Common myeloid progenitor, CD34-positive (primary cell): ENCODE results near the gene C12orf54.
"Not testable (repeated sequence)": the region's sequence is repeated elsewhere in the genome, so short reads cannot be mapped to it uniquely, and the experiment has no call there.

Experiments used
- CTCF ChIA-PET: fragments of 350-600 bp; sonication (Branson Sonifier 250); formaldehyde crosslinking; loops from one replicate; lab custom pipeline; 2021; ENCODE audit warnings: antibody characterized with exemption; lab: Charles Lee
- POLR2A ChIA-PET: fragments of 350-600 bp; sonication (Branson Sonifier 250); formaldehyde crosslinking; loops from one replicate; lab custom pipeline; 2021; ENCODE audit warnings: antibody characterized with exemption; lab: Charles Lee
- DNase-seq, 3 donors: peaks; one replicate each; pipeline versions ENCODE4 v3.0.0 to v3.0.0-alpha.2; 2013
- H3K27ac ChIP-seq, 2 experiments: 1 replicate in 1 of 2; 2 replicates in 1 of 2; pipeline ENCODE4 v1.7.0; 2013; ENCODE audit warnings: inconsistent platforms in 2 of 2, low read length in 2 of 2, mild to moderate bottlenecking in 2 of 2, low read depth in 1 of 2, moderate library complexity in 1 of 2; ENCODE audit not compliant: severe bottlenecking in 2 of 2, insufficient read depth in 1 of 2, poor library complexity in 1 of 2
- H3K27me3 ChIP-seq, 5 experiments: replicated peaks in 2 of 5; 1 replicate in 3 of 5; 2 replicates in 2 of 5; pipeline versions ENCODE4 v1.6.1 to v1.7.0; 2013; ENCODE audit warnings: low read length in 4 of 5, mild to moderate bottlenecking in 2 of 5, moderate library complexity in 2 of 5, inconsistent platforms in 1 of 5; ENCODE audit not compliant: insufficient read depth in 5 of 5, control insufficient read depth in 4 of 5
- H3K36me3 ChIP-seq, 4 experiments: 1 replicate in 2 of 4; 2 replicates in 2 of 4; pipeline versions ENCODE4 v1.6.1 to v1.7.0; 2013; ENCODE audit warnings: low read length in 3 of 4, control low read depth in 1 of 4, mild to moderate bottlenecking in 1 of 4; ENCODE audit not compliant: control insufficient read depth in 4 of 4, insufficient read depth in 4 of 4
- H3K4me1 ChIP-seq, 4 experiments: 1 replicate in 3 of 4; 2 replicates in 1 of 4; pipeline versions ENCODE4 v1.6.1 to v1.7.1; 2013; ENCODE audit warnings: low read length in 3 of 4, mild to moderate bottlenecking in 3 of 4, control low read depth in 1 of 4, inconsistent platforms in 1 of 4, moderate library complexity in 1 of 4; ENCODE audit not compliant: control insufficient read depth in 4 of 4, insufficient read depth in 4 of 4; ENCODE audit errors: control extremely low read depth in 1 of 4
- H3K4me3 ChIP-seq, 7 experiments: 1 replicate in 4 of 7; 2 replicates in 3 of 7; pipeline versions ENCODE4 v1.5.1 to v1.7.0; 2013; ENCODE audit warnings: mild to moderate bottlenecking in 7 of 7, low read length in 6 of 7, moderate library complexity in 6 of 7, inconsistent platforms in 2 of 7, low read depth in 2 of 7, control low read depth in 1 of 7; ENCODE audit not compliant: insufficient read depth in 4 of 7, control insufficient read depth in 1 of 7; ENCODE audit errors: extremely low read depth in 1 of 7
- H3K9me3 ChIP-seq, 5 experiments: 1 replicate in 4 of 5; 2 replicates in 1 of 5; pipeline versions ENCODE4 v1.6.1 to v1.7.1; 2013; ENCODE audit warnings: low read length in 4 of 5, mild to moderate bottlenecking in 2 of 5, inconsistent platforms in 1 of 5, low read depth in 1 of 5, moderate library complexity in 1 of 5; ENCODE audit not compliant: control insufficient read depth in 4 of 5, insufficient read depth in 2 of 5; ENCODE audit errors: control extremely low read depth in 1 of 5
- WGBS: methylation state at CpG from one replicate; pipeline ENCODE4 v1.1.5; 2013; ENCODE audit not compliant: insufficient coverage; 5-methylcytosine and 5-hydroxymethylcytosine counted together

The C12orf54 gene

GRCh38 chr12:48500281-48500680 lies 18.0 kb downstream of the C12orf54 start:
- H3K9me3 ChIP-seq, H3K4me3 ChIP-seq, H3K27ac ChIP-seq, H3K27me3 ChIP-seq, DNase-seq, H3K4me1 ChIP-seq, POLR2A ChIA-PET, CTCF ChIA-PET, H3K36me3 ChIP-seq: not testable (repeated sequence)
- WGBS = 97% methylated on average over 13 of the region's 32 CpGs

- H3K4me1 ChIP-seq, H3K27ac ChIP-seq, H3K4me3 ChIP-seq, H3K27me3 ChIP-seq, CTCF ChIA-PET, POLR2A ChIA-PET, H3K36me3 ChIP-seq, H3K9me3 ChIP-seq, DNase-seq: not testable (repeated sequence)
- 86% methylated on average over 2 of the region's 2 CpGs for WGBS
Observed at GRCh38 chr12:48506836-48507235, 24.5 kb downstream of the C12orf54 start.

GRCh38 chr12:48508987-48509386 lies 26.7 kb downstream of the C12orf54 start:
- Histone ChIP-seq H3K27me3 (peaks cover 0 to 4% (median 1%) of the 10 kb centered on the region in 5 experiments), H3K36me3 (no peaks in the 10 kb centered on the region), H3K27ac (no peak overlapping the region), H3K4me3 (no peak overlapping the region), H3K9me3 (peaks cover 0 to 9% (median 3%) of the 10 kb centered on the region in 5 experiments), H3K4me1 (no peaks in the 10 kb centered on the region)
- POLR2A ChIA-PET = no interaction called here
- WGBS = 88% methylated on average over 2 of the region's 2 CpGs
- DNase-seq = no peak
- CTCF ChIA-PET = no interaction called here

- H3K36me3 ChIP-seq = no peaks in the 10 kb centered on the region
- H3K9me3 ChIP-seq = peaks cover 0 to 13% (median 3%) of the 10 kb centered on the region in 5 experiments
- H3K4me3 ChIP-seq = no peak overlapping the region
- no peaks in the 10 kb centered on the region for H3K4me1 ChIP-seq
- WGBS = no CpG with 5 or more reads among the region's 1 CpG
- H3K27ac ChIP-seq = no peak overlapping the region
- peaks cover 0 to 4% (median 0%) of the 10 kb centered on the region in 5 experiments for H3K27me3 ChIP-seq
- no peak for DNase-seq
- ChIA-PET POLR2A (no interaction called here), CTCF (no interaction called here)
Observed at GRCh38 chr12:48510111-48510510, 27.8 kb downstream of the C12orf54 start.

- Histone ChIP-seq H3K4me3 (no peak overlapping the region), H3K36me3 (no peaks in the 10 kb centered on the region), H3K9me3 (peaks cover 0 to 13% (median 3%) of the 10 kb centered on the region in 5 experiments), H3K4me1 (no peaks in the 10 kb centered on the region), H3K27ac (no peak overlapping the region), H3K27me3 (no peaks in the 10 kb centered on the region)
- ChIA-PET POLR2A (no interaction called here), CTCF (no interaction called here)
- WGBS = 95% methylated on average over 2 of the region's 2 CpGs
- DNase-seq = no peak
Observed at GRCh38 chr12:48512855-48513254, 30.6 kb downstream of the C12orf54 start.

- Histone ChIP-seq H3K9me3 (peaks cover 0 to 11% (median 3%) of the 10 kb centered on the region in 5 experiments), H3K27ac (no peak overlapping the region), H3K4me1 (no peaks in the 10 kb centered on the region), H3K36me3 (no peaks in the 10 kb centered on the region), H3K27me3 (no peaks in the 10 kb centered on the region), H3K4me3 (no peak overlapping the region)
- no peak for DNase-seq
- no CpG with 5 or more reads among the region's 1 CpG for WGBS
- ChIA-PET POLR2A (no interaction called here), CTCF (no interaction called here)
Observed at GRCh38 chr12:48514728-48515127, 32.4 kb downstream of the C12orf54 start.

- H3K4me1 ChIP-seq, DNase-seq, H3K4me3 ChIP-seq, H3K27me3 ChIP-seq, CTCF ChIA-PET, H3K36me3 ChIP-seq, H3K9me3 ChIP-seq, POLR2A ChIA-PET, H3K27ac ChIP-seq: not testable (repeated sequence)
- WGBS = 89% methylated on average over 17 of the region's 24 CpGs
Observed at GRCh38 chr12:48520381-48520780, 38.1 kb downstream of the C12orf54 start.
